ENCODE measurements around the gene C9orf72. TPM values are rescaled to one million over a fixed set of nuclear protein-coding genes. Genes with fewer than 3 reads are reported as not detected.

C9orf72 gene
- total and polyA plus RNA-seq, 8 donors = 3.6 to 9.5 (median 7.3) TPM

DNA sequence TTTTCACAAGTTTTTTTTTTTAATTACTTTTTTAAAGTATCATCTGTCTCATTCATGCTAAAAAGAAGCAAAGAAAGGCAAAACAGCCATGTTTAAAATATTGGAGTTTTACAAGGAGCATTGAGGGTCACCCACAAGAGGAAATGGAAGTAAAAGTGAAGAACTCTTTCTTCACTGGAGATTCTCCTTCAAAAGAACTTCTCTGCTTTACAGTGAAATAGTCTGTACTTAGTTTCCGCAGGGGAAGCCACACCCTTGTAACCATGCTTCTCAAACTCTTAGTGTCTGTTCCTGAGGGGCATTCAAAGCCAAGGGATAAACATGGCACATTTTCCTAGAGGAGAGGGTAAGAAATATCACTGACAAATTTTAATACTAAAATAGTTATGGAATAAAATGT lies 8.6 kb downstream of the C9orf72 start:
- H3K4me3 ChIP-seq = no peak overlapping the region
- H3K27me3 ChIP-seq = no peaks in the 10 kb centered on the region
- ATAC-seq = peak in 1 of 4 donors; percentile 53
- no peak overlapping the region for H3K27ac ChIP-seq
- intact Hi-C loops (cut with DNase I) = no loop called here
- 89 to 93% methylated on average over 1 of the region's 1 CpG for WGBS, 2 donors
- FAIRE-seq = no peak
- H3K36me3 ChIP-seq = peaks cover 0 to 15% (median 0%) of the 10 kb centered on the region in 3 donors
- DNase-seq = no peak
- no peak for TF ChIP-seq CTCF (IDR thresholded peaks at IDR 0.05)
- H3K9me3 ChIP-seq = no peaks in the 10 kb centered on the region
- peaks cover 0 to 3% (median 0%) of the 10 kb centered on the region in 3 donors for H3K4me1 ChIP-seq

DNA sequence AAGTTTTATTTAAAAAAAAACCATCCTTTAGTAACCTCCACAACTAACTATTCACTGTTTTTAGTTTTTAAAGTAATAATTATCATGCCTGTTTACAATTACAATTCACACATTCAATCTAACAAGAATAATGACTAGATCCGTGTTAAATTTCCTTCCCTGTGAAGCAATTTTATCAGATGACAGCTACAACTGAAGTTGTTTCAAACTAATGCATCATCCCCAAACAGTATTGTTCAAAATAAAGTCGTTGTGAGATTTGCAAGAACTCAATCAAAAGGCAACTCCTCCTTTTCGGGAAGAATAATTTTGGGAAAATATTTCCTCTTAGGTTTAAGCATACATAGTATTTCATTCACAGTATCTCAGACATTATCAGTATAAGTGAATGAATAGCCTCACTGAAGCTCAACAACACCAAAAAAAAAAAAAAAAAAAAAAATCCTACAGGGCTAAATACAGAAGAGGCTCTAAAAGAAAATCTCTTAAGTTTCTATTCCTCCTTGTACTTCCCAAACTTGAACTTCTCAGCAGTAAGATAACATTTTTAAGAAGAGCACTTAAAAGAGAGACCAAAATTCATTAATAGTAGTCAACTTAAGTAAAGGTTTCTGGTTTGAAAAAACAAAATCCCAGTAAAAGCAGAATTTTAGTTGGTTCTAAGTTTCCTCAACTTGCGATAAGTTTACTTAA lies 9.4 kb downstream of the C9orf72 start:
- WGBS, 2 donors = 75 to 80% methylated on average over 4 of the region's 4 CpGs
- no peaks in the 10 kb centered on the region for H3K4me1 ChIP-seq
- no peaks in the 10 kb centered on the region for H3K27me3 ChIP-seq
- intact Hi-C loops (cut with DNase I) = no loop called here
- TF ChIP-seq CTCF (IDR thresholded peaks at IDR 0.05) = no peak
- H3K36me3 ChIP-seq = peaks cover 0 to 15% (median 0%) of the 10 kb centered on the region in 3 donors
- no peak overlapping the region for H3K4me3 ChIP-seq
- H3K9me3 ChIP-seq = no peaks in the 10 kb centered on the region
- FAIRE-seq (no peak), DNase-seq (no peak), ATAC-seq (peak in 1 of 4 donors; percentile 38)
- H3K27ac ChIP-seq = no peak overlapping the region

GRCh38 chr9:27561685-27562084 lies 11.6 kb downstream of the C9orf72 start:
- Histone ChIP-seq H3K4me1 (no peaks in the 10 kb centered on the region), H3K36me3 (peaks cover 0 to 21% (median 0%) of the 10 kb centered on the region in 3 donors), H3K27ac (peak overlapping the region in 1 of 4 donors; percentile 40), H3K9me3 (no peaks in the 10 kb centered on the region), H3K27me3 (no peaks in the 10 kb centered on the region), H3K4me3 (no peak overlapping the region)
- DNase-seq = no peak
- no peak for TF ChIP-seq CTCF (IDR thresholded peaks at IDR 0.05)
- intact Hi-C loops (cut with DNase I) = no loop called here
- 61 to 70% methylated on average over 3 of the region's 3 CpGs for WGBS, 2 donors
- no peak for FAIRE-seq
- peak in 2 of 4 donors; percentile 49 to 53 for ATAC-seq

GRCh38 chr9:27560457-27560856 lies 12.8 kb downstream of the C9orf72 start:
- no peaks in the 10 kb centered on the region for H3K9me3 ChIP-seq
- ATAC-seq = no peak
- H3K36me3 ChIP-seq = peaks cover 0 to 29% (median 0%) of the 10 kb centered on the region in 3 donors
- peak; percentile 39 for FAIRE-seq
- no peaks in the 10 kb centered on the region for H3K27me3 ChIP-seq
- no peaks in the 10 kb centered on the region for H3K4me1 ChIP-seq
- no peak overlapping the region for H3K4me3 ChIP-seq
- intact Hi-C loops (cut with DNase I) = no loop called here
- DNase-seq = no peak
- TF ChIP-seq CTCF (IDR thresholded peaks at IDR 0.05) = no peak
- no peak overlapping the region for H3K27ac ChIP-seq

GRCh38 chr9:27558307-27558706 lies 15.0 kb downstream of the C9orf72 start:
- Histone ChIP-seq H3K4me3 (no peak overlapping the region), H3K27me3 (no peaks in the 10 kb centered on the region), H3K9me3 (no peaks in the 10 kb centered on the region), H3K36me3 (peaks cover 0 to 36% (median 3%) of the 10 kb centered on the region in 3 donors), H3K4me1 (no peaks in the 10 kb centered on the region), H3K27ac (no peak overlapping the region)
- no peak for TF ChIP-seq CTCF (IDR thresholded peaks at IDR 0.05)
- FAIRE-seq (no peak), ATAC-seq (no peak), DNase-seq (no peak)
- intact Hi-C loops (cut with DNase I) = no loop called here

Measured in pancreas (tissue), 10 donors.